Activated naive CD8-positive, alpha-beta T cell treated with anti-CD3 and anti-CD28 coated beads for 36 hours (primary cell): Measurements from ENCODE around the gene SRMS. TPM values are rescaled to one million over a fixed set of nuclear protein-coding genes. Genes with fewer than 3 reads are reported as not detected.
A peak's percentile ranks its signal among the peaks of the same experiment; 100 is the strongest.

Source experiments
- DNase-seq: peaks from one replicate; pipeline ENCODE4 v3.0.0; 2021
- H3K27ac Mint-ChIP-seq: one replicate; pipeline ENCODE4 v1.8.0; 2022; ENCODE audit warnings: mild to moderate bottlenecking, moderate library complexity, mixed read lengths
- H3K27me3 Mint-ChIP-seq: one replicate; pipeline ENCODE4 v1.8.0; 2022; ENCODE audit warnings: mild to moderate bottlenecking, mixed read lengths
- H3K36me3 Mint-ChIP-seq: one replicate; pipeline ENCODE4 v1.8.0; 2021; ENCODE audit warnings: mild to moderate bottlenecking, mixed read lengths
- H3K4me1 Mint-ChIP-seq: one replicate; pipeline ENCODE4 v1.8.0; 2021; ENCODE audit warnings: mixed read lengths
- H3K4me3 Mint-ChIP-seq: one replicate; pipeline ENCODE4 v1.8.0; 2022; ENCODE audit warnings: mild to moderate bottlenecking, moderate library complexity, mixed read lengths
- H3K9me3 Mint-ChIP-seq: one replicate; pipeline ENCODE4 v1.8.0; 2022; ENCODE audit warnings: mixed read lengths
- total RNA-seq, 2 experiments: library from RNA; stranded (reverse); gene quantifications; one replicate each; pipeline ENCODE4 v1.2.3, GENCODE V29; 2021

SRMS gene
- total RNA-seq, 2 experiments from 2014 or later = not detected

- H3K4me1 Mint-ChIP-seq = peaks cover 3% of the 10 kb centered on the region
- no peaks in the 10 kb centered on the region for H3K9me3 Mint-ChIP-seq
- no peak overlapping the region for H3K4me3 Mint-ChIP-seq
- no peaks in the 10 kb centered on the region for H3K36me3 Mint-ChIP-seq
- DNase-seq = no peak
- H3K27me3 Mint-ChIP-seq = no peaks in the 10 kb centered on the region
- H3K27ac Mint-ChIP-seq = no peak overlapping the region
Observed at GRCh38 chr20:63542031-63542559, 5.5 kb downstream of the SRMS start.

DNA sequence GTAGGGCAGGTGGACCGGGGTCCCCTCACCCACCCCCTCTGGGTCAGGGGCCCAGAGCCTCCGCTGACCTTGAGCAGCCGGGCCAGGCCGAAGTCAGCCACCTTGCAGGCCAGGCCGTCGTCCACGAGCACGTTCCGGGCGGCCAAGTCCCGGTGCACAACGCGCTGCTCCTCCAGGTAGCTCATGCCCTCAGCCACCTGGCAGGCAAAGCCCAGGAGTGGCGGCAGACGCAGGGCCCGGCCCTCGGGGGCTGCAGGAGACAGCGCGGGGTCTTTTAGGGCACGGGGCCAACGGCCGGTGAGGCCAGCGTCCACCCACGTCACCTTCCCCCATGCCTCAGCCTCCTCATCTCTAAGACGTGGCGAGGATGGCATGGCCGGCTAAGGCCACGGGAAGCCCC, 6.2 kb downstream of the SRMS start:
- no peak for DNase-seq
- Mint-ChIP-seq H3K4me3 (no peak overlapping the region), H3K9me3 (no peaks in the 10 kb centered on the region), H3K27ac (no peak overlapping the region), H3K36me3 (no peaks in the 10 kb centered on the region), H3K27me3 (no peaks in the 10 kb centered on the region), H3K4me1 (peaks cover 3% of the 10 kb centered on the region)

GRCh38 chr20:63540417-63541186, 6.9 kb downstream of the SRMS start:
- no peaks in the 10 kb centered on the region for H3K9me3 Mint-ChIP-seq
- no peak for DNase-seq
- no peaks in the 10 kb centered on the region for H3K27me3 Mint-ChIP-seq
- H3K36me3 Mint-ChIP-seq = no peaks in the 10 kb centered on the region
- H3K4me1 Mint-ChIP-seq = peaks cover 5% of the 10 kb centered on the region
- H3K4me3 Mint-ChIP-seq = no peak overlapping the region
- H3K27ac Mint-ChIP-seq = no peak overlapping the region

GRCh38 chr20:63539441-63540370, 7.8 kb downstream of the SRMS start:
- no peaks in the 10 kb centered on the region for H3K27me3 Mint-ChIP-seq
- no peaks in the 10 kb centered on the region for H3K9me3 Mint-ChIP-seq
- no peaks in the 10 kb centered on the region for H3K36me3 Mint-ChIP-seq
- no peak overlapping the region for H3K4me3 Mint-ChIP-seq
- no peak for DNase-seq
- no peak overlapping the region for H3K27ac Mint-ChIP-seq
- H3K4me1 Mint-ChIP-seq = peaks cover 5% of the 10 kb centered on the region

GRCh38 chr20:63539092-63539430, 8.5 kb downstream of the SRMS start:
- no peak for DNase-seq
- Mint-ChIP-seq H3K4me1 (peaks cover 5% of the 10 kb centered on the region), H3K27me3 (no peaks in the 10 kb centered on the region), H3K9me3 (no peaks in the 10 kb centered on the region), H3K4me3 (no peak overlapping the region), H3K36me3 (no peaks in the 10 kb centered on the region), H3K27ac (no peak overlapping the region)

DNA sequence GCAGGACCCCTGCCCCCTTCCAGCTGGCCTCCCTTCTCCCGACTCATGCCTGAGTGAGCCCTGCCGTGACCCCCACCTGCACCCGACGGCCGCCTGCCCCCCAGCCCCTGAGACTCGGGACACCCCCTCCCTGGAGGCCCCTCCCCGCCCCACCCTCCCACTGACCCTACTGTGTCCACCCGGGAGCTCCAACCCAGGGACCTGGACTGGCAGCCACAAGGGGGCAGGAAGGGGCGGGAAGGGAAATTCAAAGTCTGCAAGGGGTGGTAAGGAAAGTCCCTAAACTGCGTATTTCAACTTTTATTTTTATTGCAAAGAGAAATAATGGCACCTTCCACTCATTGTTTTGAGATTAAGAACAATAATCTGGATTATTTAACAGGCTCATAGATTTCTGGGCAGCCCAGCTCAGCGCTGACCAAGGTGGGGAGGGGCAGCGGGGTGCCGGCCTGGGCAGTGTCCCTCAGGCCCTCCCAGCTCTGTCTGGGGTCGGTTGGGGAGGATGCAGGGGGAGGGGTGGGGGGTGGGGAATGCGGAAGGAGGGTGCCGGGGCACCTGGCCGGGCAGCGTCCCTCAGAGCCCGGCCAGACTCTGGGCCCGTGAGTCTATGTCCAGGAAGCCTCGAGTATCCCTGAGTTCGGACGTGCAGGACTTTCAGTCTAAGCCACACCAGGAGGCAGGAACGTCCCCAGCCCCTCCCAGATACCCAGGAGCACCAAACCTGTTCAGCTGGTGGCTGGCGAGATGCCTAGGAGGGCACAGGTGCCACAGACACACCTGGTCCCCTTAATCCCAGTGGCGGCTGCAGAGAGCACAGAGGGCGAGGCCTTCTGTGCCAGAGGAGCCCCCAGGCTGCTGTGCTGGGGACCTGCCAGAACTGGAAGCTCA, 9.1 kb downstream of the SRMS start:
- no peaks in the 10 kb centered on the region for H3K9me3 Mint-ChIP-seq
- H3K36me3 Mint-ChIP-seq = no peaks in the 10 kb centered on the region
- H3K4me3 Mint-ChIP-seq = peak overlapping the region; percentile 74
- H3K27me3 Mint-ChIP-seq = no peaks in the 10 kb centered on the region
- DNase-seq = peak; percentile 42
- peaks cover 5% of the 10 kb centered on the region for H3K4me1 Mint-ChIP-seq
- peak overlapping the region; percentile 82 for H3K27ac Mint-ChIP-seq

GRCh38 chr20:63537525-63538203, 9.9 kb downstream of the SRMS start:
- H3K4me3 Mint-ChIP-seq = peak overlapping the region; percentile 74

DNA sequence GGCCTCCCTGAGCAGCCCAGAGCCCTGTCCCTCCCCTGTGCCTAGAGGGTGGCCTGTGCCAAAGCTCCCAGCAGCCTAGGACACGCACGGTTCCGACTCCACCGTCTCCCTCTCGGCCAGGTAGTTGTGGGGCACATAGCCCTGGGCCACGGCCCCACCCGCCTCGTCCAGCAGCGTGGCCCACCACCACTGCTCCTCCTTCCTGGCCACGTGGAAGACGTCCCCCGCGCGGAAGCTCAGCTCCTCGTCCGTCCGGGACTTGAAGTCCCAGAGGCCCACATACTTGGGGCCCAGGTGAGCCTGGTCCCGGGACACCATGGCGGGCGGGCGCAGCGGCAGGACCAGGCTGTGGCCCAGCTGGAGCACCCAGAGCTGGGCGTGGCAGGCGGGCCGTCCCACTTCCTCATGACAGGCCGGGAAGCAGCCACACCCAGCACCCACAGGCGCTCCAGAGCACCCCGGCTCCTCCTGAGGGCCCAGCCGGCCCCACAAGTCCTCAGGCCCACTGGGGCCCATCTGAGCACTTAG, 10.5 kb downstream of the SRMS start, which contains the start of gene PTK6:
Gene PTK6, minus strand, starts transcription at position 380 of the 528 bp plus-strand sequence. Its CDS starts 62 bp downstream, at position 318.
- Mint-ChIP-seq H3K27ac (peak within 1 kb of the TSS; percentile 86), H3K4me3 (peak within 1 kb of the TSS; percentile 74), H3K9me3 (no peaks in the 10 kb centered on the region), H3K36me3 (no peaks in the 10 kb centered on the region), H3K27me3 (no peaks in the 10 kb centered on the region), H3K4me1 (peaks cover 5% of the 10 kb centered on the region)
- peak; percentile 29 for DNase-seq

More at GRCh38 chr20:63537525-63538203, 9.9 kb downstream of the SRMS start:
- peak overlapping the region; percentile 86 for H3K27ac Mint-ChIP-seq
- peak; percentile 97 for DNase-seq
- no peaks in the 10 kb centered on the region for H3K36me3 Mint-ChIP-seq
- H3K9me3 Mint-ChIP-seq = no peaks in the 10 kb centered on the region
- H3K4me1 Mint-ChIP-seq = peaks cover 5% of the 10 kb centered on the region
- H3K27me3 Mint-ChIP-seq = no peaks in the 10 kb centered on the region

DNA sequence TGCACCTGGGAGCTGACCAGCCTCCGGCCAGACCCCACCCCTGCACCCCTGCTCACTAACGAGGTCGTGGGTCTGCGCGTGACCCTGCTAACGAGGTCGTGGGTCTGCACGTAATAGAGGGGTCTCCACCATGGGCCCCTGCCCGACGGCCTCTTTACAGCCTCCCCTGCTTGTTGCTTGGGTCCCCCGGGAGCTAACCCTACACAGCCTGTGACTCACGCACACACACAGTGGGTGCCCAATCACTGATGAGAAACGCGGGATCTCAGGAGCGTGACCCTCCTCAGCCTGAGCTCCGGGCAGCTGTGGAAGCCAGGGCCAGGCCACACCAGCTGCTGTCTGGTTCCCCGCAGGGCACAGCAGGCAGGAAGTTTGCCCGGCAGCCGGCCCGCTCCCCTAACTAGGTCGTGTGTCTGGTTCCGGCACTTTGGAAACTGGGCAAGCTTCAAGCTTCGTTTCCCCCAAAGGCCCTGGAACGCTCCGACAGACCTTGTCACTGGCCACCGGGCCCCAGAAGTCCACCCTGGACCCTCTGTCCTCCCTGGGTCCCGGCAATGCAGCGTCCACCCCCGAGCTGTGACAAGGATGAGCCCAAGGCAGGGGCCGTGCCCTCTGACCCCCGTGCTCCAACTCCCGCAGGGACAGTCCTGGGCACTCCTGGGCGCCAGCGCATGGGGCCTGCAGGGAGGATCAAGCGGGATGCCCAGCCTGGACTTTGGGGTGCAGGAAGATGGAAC, 11.1 kb downstream of the SRMS start:
- H3K4me3 Mint-ChIP-seq = no peak overlapping the region
- H3K27ac Mint-ChIP-seq = no peak overlapping the region
- no peaks in the 10 kb centered on the region for H3K27me3 Mint-ChIP-seq
- no peak for DNase-seq
- peaks cover 5% of the 10 kb centered on the region for H3K4me1 Mint-ChIP-seq
- no peaks in the 10 kb centered on the region for H3K9me3 Mint-ChIP-seq
- H3K36me3 Mint-ChIP-seq = no peaks in the 10 kb centered on the region

GRCh38 chr20:63534831-63535651, 12.5 kb downstream of the SRMS start:
- H3K36me3 Mint-ChIP-seq = no peaks in the 10 kb centered on the region
- no peaks in the 10 kb centered on the region for H3K27me3 Mint-ChIP-seq
- no peaks in the 10 kb centered on the region for H3K9me3 Mint-ChIP-seq
- DNase-seq = no peak
- H3K4me1 Mint-ChIP-seq = peaks cover 5% of the 10 kb centered on the region
- no peak overlapping the region for H3K4me3 Mint-ChIP-seq
- no peak overlapping the region for H3K27ac Mint-ChIP-seq

GRCh38 chr20:63534427-63534830, 13.1 kb downstream of the SRMS start:
- peak; percentile 1 for DNase-seq
- H3K4me3 Mint-ChIP-seq = no peak overlapping the region
- peaks cover 5% of the 10 kb centered on the region for H3K4me1 Mint-ChIP-seq
- no peak overlapping the region for H3K27ac Mint-ChIP-seq
- no peaks in the 10 kb centered on the region for H3K9me3 Mint-ChIP-seq
- H3K36me3 Mint-ChIP-seq = no peaks in the 10 kb centered on the region
- H3K27me3 Mint-ChIP-seq = no peaks in the 10 kb centered on the region

DNA sequence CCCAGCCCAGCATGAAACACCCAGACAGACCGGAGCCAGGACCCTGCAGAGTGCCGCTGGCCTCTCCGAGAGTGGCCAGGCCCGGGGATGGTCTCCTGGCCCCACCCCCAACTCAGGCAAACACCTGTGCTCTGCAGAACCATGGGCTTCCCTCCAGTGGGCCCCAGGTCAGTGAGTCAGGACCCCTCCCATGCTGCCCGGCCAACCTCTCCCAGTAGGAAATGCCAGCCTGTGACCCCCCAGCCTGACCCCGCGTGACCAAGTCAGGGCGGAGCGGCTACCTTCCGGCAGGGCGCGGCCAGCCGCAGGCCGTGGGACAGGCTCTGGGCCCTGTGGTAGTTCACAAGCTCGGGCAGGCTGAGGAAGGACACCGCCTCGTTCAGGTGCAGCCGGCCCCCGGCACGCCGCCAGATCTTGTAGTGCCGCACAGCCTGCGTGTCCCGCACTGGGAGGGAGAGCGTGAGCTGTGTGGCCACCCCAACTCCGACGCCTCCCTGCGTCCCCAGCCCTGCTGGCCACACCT, 13.6 kb downstream of the SRMS start:
- DNase-seq = no peak
- Mint-ChIP-seq H3K36me3 (no peaks in the 10 kb centered on the region), H3K4me1 (peaks cover 5% of the 10 kb centered on the region), H3K27ac (no peak overlapping the region), H3K4me3 (no peak overlapping the region), H3K9me3 (no peaks in the 10 kb centered on the region), H3K27me3 (no peaks in the 10 kb centered on the region)
